ENCODE measurements around the gene MSANTD3.
"Not testable (repeated sequence)": the region's sequence is repeated elsewhere in the genome, so short reads cannot be mapped to it uniquely, and the experiment has no call there.

The MSANTD3 gene, protein sequence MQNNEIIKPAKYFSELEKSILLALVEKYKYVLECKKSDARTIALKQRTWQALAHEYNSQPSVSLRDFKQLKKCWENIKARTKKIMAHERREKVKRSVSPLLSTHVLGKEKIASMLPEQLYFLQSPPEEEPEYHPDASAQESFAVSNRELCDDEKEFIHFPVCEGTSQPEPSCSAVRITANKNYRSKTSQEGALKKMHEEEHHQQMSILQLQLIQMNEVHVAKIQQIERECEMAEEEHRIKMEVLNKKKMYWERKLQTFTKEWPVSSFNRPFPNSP

DNA sequence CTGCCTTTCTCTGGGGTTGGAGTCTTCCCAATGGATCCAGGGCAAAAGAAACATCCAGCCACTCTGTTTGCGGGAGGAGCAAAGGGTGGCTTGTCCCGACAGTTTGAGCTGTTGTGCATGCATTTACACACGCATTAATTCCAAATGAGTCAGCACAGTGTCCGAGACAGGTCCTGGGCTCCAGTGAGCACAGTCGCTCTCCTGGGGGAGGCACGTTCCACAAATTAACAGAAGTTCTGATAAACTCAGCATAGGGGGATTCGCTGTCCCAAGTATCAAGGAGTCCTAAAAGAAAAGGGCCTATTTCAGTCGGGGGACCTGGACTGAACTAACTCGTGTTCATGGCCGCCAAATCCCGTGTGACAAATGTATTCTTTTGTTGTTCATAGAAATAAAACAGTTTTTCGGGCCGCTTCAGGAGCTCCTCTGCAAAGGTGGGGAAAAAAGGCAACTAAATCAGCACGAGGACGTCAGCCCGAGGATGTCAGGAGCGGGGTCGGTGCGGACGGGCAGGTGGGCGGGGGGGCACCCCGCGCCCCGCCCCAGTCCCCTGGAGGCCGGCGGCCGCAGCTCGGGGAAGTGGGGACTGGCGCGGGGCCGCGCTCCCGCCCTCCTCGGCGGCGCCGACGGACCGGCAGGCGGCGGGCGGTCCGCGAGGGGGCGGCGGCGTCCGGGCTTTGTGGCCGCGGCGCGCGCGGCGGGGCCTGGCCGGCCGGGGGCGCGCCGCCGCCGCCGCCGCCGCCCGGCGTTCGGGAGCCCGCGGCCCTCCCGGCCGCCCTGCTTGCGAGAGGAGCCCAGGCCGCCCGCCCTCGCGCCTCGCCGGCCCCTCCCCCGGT lies at the start of gene MSANTD3:
TSS of gene MSANTD3 (plus strand) at position 614 of the 836 bp plus-strand sequence. CDS start 14,796 bp downstream, outside the sequence.
- DNase-seq = peak; percentile 71

DNA sequence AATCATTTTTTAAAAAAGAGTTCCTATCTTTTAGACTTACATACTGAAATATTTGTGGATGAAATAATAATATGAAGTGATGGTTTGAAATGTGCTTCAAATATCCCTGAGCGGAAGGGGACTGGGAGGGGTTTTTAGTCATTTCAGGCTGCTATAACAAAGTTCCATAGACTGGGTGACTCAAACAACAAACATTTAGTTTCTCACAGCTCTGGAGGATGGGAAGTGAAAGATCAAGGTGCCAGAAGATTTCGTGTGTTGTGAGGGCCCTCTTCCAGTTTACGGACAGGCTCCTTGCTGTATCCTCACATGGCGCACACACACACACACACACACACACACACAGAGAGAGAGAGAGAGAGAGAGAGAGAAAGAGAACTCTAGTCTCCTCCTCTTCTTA lies 47.1 kb upstream of the MSANTD3 start:
- no peak for DNase-seq

DNA sequence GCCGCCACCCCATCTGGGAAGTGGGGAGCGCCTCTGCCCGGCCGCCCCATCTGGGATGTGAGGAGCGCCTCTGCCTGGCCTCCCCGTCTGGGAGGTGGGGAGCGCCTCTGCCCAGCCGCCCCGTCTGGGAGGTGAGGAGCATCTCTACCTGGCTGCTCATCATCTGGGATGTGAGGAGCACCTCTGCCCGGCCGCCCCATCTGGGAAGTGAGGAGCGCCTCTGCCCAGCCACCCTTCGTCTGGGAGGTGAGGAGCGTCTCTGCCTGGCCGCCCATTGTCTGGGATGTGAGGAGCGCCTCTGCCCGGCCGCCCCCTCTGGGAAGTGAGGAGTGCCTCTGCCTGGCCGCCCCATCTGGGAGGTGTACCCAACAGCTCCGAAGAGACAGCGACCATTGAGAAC lies 34.0 kb upstream of the MSANTD3 start:
- not testable (repeated sequence) for DNase-seq

GRCh38 chr9:100394032-100394695 lies 32.8 kb upstream of the MSANTD3 start:
- no peak for DNase-seq

GRCh38 chr9:100394816-100395215 lies 32.1 kb upstream of the MSANTD3 start:
- DNase-seq = no peak

DNA sequence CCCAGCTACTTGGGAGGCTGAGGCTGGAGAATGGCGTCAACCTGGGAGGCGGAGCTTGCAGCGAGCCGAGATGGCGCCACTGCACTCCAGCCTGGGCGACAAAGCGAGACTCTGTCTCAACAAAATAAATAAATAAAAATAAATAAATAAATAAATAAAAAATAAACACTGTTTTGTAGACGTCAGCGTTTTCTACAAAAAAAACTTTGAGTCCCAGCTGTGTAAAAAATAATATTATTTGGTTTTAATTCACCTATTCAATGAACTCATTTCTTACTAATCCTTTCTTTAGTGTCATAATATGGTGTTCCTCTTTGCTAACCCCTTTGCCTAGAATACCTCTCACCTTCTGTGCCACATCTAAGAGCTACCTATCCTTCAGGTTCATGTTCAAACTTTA lies 30.2 kb upstream of the MSANTD3 start:
- no peak for DNase-seq

- DNase-seq = peak; percentile 87
Measured at GRCh38 chr9:100397529-100398266, 29.2 kb upstream of the MSANTD3 start.

GRCh38 chr9:100401042-100401441 lies 25.9 kb upstream of the MSANTD3 start:
- no peak for DNase-seq

GRCh38 chr9:100406962-100407361 lies 20.0 kb upstream of the MSANTD3 start:
- no peak for DNase-seq

- peak; percentile 85 for DNase-seq
Measured at GRCh38 chr9:100408546-100409175, 18.3 kb upstream of the MSANTD3 start.

- no peak for DNase-seq
Measured at GRCh38 chr9:100409176-100409556, 17.8 kb upstream of the MSANTD3 start.

GRCh38 chr9:100411472-100412283 lies 15.3 kb upstream of the MSANTD3 start:
- peak; percentile 99 for DNase-seq

DNA sequence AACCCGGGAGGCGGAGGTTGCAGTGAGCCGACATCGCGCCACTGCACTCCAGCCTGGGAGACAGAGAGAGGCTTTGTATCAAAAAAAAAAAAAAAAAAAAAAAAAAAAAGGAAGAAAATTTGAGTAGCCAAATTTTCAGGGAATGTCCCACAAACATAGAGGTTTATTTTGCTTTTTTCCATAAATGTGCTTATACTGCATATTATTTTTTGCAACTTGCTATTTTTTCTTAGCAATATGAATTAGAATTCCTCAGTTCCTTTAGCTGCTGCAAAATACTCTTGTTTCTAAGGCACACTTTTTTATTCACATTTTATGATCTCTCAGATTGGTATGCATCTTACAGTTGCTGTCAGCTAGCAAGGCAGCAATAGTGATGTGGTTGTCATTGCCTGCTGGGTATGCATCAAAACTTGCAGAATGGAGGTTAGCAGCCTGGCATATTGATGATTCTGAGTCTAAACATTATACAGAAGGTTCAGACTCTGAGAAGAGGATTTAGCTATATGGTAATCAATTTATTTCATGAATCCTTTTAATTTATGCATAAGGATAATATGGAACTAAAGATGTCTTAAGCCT lies 13.0 kb upstream of the MSANTD3 start:
- no peak for DNase-seq

- DNase-seq = no peak
Measured at GRCh38 chr9:100417815-100418214, 9.1 kb upstream of the MSANTD3 start.

GRCh38 chr9:100419166-100419565 lies 7.8 kb upstream of the MSANTD3 start:
- no peak for DNase-seq

GRCh38 chr9:100421116-100421515 lies 5.8 kb upstream of the MSANTD3 start:
- not testable (repeated sequence) for DNase-seq

DNA sequence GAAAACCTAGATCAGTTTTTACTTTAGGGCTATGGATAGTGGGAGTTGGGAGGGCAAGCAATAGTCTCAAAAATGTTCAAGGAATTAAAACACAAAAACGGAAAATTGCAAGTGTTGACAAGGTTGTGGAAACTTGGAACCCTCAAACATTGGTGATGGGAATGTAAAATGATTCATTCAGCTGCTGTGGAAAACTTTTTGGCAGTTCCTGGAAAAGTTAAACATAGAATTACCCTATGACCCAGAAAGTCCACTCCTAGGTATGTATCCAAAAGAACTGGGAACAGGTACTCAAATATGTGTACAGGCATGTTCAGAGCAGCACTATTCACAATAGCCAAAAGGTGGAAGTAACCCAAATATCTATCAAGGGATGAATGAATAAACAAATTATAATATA lies 1.2 kb upstream of the MSANTD3 start:
- no peak for DNase-seq

- no peak for DNase-seq
Measured at GRCh38 chr9:100426189-100426529, 784 bp upstream of the MSANTD3 start.

DNA sequence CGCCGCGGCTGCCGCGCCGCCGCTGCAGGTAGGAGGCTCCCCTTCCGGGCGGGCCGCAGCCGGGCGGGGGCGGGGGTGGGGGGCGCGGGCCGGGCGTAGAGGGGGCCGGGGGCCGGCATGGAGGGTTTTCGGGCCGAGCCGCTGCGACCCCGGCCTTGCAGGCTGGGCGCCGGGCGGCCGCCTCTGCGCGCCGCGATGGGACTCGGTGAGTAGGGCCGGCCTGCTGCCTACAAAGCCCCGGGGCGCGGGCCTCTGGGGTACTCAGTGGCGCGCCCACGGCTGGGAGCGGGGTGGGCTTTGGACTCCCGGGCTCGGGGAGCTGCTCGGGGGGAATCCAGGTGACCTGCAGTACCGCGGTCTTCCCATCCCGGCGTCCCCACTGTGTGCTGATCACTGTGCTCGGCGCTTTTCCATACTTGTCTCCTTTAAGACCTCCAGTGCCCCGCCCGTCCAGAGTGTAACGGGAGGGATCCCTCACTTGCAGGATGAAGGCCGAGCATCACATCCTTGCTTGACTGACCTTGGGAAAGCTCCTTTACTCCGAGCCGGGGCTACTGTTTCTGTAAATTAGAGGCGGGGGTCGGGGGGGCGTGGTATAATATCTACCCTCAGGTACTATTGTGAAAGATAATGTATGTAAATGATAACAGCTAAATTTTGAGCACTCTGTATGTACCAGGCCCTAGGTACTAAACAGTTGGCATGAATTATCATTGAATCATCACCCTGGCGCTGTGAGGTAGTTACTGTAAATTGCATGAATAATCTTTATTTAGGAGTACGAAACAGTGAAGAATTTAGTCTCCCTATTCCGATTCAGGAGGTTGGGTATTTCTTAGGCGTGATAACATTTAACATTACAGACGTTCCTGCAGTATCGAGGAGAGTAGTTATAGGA lies 672 bp downstream of the MSANTD3 start:
- DNase-seq = peak; percentile 47
